Colonic mucosa (tissue), 4 donors: ENCODE measurements around the gene FAM177A1. TPM values are rescaled to one million over a fixed set of nuclear protein-coding genes. Genes with fewer than 3 reads are reported as not detected.
"Not testable (repeated sequence)": the region's sequence is repeated elsewhere in the genome, so short reads cannot be mapped to it uniquely, and the experiment has no call there.

ENCODE experiments used
- DNase-seq: peaks from one replicate; pipeline ENCODE4 v3.0.0-alpha.2; 2020
- H3K27ac ChIP-seq: fragments of 200-600 bp; one replicate; pipeline ENCODE4 v1.8.0; 2021
- H3K27me3 ChIP-seq: fragments of 200-600 bp; one replicate; pipeline ENCODE4 v1.8.0; 2021
- H3K36me3 ChIP-seq: fragments of 200-600 bp; one replicate; pipeline ENCODE4 v1.8.0; 2021
- H3K4me1 ChIP-seq: fragments of 200-600 bp; one replicate; pipeline ENCODE4 v1.8.0; 2021; ENCODE audit warnings: mild to moderate bottlenecking
- H3K4me3 ChIP-seq: fragments of 200-600 bp; one replicate; pipeline ENCODE4 v1.8.0; 2021
- H3K9ac ChIP-seq, 2 donors: one replicate each; pipeline ENCODE4 v1.7.0; 2013; ENCODE audit warnings: control low read depth in 2 of 2, low read depth in 2 of 2, low read length in 2 of 2
- H3K9me3 ChIP-seq: fragments of 200-600 bp; one replicate; pipeline ENCODE4 v1.8.0; 2021
- intact Hi-C: fragments of 100-400 bp; cut with DNase I; formaldehyde crosslinking; loops from one replicate; pipeline ENCODE4 v1.14.1; 2022
- total RNA-seq, 2 donors: library from RNA; stranded (reverse); fragmentation: NEBNext Ultra II Directional in 1 of 2; extraction: Animal tissue kit (Norgen Biotek cat#: 25700) in 1 of 2; gene quantifications; one replicate each; pipeline ENCODE4 v1.2.1, GENCODE V29; 2021
- TF ChIP-seq, protein P1 (sequence below): fragments of 200-600 bp; IDR thresholded peaks from one replicate; pipeline ENCODE4 v1.8.0; 2022; ENCODE audit warnings: antibody characterized with exemption, mild to moderate bottlenecking
- donor health status: healthy.
- donor health status: DM: no; HTN: no; CAD: no.
- donor health status: DM: no; HTN: no; CAD: no.

The FAM177A1 gene
- total RNA-seq, 2 donors from 2014 or later: 114 to 153 TPM

DNA sequence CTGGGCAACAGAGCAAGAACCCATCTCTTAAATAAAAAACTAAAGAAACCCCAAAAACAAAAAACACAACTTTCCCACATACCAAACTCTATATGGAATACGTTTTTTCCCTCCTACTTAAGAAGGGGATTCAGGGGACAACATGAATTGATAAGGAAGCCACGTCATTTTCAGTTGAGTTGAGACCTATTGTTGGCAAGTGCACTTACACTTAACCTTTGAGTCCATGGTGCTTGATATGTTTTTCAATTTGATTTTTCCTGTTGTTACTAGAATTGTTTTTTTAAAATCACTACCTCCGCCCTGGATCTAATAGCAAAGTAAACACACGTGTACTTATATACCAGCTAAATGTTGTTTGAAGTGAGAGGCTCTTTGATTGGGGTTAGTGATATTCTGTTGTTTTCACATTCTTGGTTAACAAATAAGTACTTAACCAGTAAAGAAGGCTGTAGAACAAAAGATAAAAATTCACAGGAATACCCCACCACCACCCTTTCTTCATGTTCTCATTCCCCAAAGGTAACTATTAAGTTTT, 2.0 kb downstream of the FAM177A1 start:
- Histone ChIP-seq H3K27ac (peak overlapping the region; percentile 99), H3K9me3 (no peaks in the 10 kb centered on the region), H3K4me3 (peak overlapping the region; percentile 75), H3K36me3 (no peaks in the 10 kb centered on the region), H3K9ac (peak overlapping the region in 1 of 2 donors; percentile 89), H3K27me3 (no peaks in the 10 kb centered on the region), H3K4me1 (peaks cover 18% of the 10 kb centered on the region)
- TF ChIP-seq, protein P1, sequence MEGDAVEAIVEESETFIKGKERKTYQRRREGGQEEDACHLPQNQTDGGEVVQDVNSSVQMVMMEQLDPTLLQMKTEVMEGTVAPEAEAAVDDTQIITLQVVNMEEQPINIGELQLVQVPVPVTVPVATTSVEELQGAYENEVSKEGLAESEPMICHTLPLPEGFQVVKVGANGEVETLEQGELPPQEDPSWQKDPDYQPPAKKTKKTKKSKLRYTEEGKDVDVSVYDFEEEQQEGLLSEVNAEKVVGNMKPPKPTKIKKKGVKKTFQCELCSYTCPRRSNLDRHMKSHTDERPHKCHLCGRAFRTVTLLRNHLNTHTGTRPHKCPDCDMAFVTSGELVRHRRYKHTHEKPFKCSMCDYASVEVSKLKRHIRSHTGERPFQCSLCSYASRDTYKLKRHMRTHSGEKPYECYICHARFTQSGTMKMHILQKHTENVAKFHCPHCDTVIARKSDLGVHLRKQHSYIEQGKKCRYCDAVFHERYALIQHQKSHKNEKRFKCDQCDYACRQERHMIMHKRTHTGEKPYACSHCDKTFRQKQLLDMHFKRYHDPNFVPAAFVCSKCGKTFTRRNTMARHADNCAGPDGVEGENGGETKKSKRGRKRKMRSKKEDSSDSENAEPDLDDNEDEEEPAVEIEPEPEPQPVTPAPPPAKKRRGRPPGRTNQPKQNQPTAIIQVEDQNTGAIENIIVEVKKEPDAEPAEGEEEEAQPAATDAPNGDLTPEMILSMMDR: no peak
- DNase-seq: peak; percentile 9
- intact Hi-C loops: loop anchor here (10.0 kb wide), 2 partner anchors 63 to 357 kb away; partner anchors contain the start of genes NFKBIA and SRP54

DNA sequence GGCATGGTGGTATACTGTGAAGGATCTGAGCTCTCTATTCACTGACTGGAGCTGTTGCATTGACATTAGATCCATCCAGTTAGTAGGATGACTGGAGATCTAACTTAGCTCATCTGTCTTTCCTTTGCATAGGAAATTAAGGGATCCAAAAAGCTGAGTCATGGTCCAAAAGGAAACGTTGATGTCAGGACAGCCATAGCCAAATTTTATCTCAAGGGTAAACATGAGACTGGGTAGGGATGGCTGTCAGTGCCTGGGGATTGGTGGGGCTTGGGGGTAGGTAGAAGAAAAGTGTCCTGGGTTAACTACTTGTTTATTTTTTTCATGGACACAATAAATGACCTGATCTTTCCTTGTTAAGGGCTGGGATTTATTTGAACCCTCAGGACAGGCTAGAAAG, 4.6 kb downstream of the FAM177A1 start:
- H3K4me3 ChIP-seq: no peak overlapping the region
- intact Hi-C loops: loop anchor here (5.0 kb wide), 1 partner anchor 72 kb away; the partner anchor contains the start of genes PPP2R3C and PRORP
- no peak for DNase-seq
- peak overlapping the region; percentile 78 for H3K27ac ChIP-seq
- H3K27me3 ChIP-seq: no peaks in the 10 kb centered on the region
- H3K4me1 ChIP-seq: peaks cover 15% of the 10 kb centered on the region
- H3K9ac ChIP-seq: no peak overlapping the region
- TF ChIP-seq, protein P1: no peak
- no peaks in the 10 kb centered on the region for H3K9me3 ChIP-seq
- H3K36me3 ChIP-seq: no peaks in the 10 kb centered on the region

DNA sequence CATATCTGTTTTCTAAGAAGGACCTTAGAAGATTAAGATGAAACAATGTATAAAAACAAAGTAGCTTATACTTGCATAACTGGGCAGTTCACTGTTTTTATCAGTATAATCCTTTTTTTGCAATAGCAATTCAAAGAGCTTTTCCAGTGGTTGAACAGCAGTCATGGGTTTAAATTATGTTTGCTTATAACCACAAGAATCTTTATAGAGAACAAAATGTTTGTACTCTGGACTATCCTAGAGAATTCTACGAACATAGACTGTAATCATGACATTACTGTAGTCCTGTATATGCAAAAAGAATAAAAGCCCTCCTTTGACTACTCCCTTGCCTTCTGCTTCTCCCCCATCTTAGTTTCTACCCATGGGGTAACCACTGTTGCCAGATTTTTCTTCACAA, 5.7 kb downstream of the FAM177A1 start:
- H3K9me3 ChIP-seq: no peaks in the 10 kb centered on the region
- no peaks in the 10 kb centered on the region for H3K36me3 ChIP-seq
- peaks cover 15% of the 10 kb centered on the region for H3K4me1 ChIP-seq
- no peak overlapping the region for H3K9ac ChIP-seq
- no peaks in the 10 kb centered on the region for H3K27me3 ChIP-seq
- TF ChIP-seq, protein P1: no peak
- intact Hi-C loops: loop anchor here (5.0 kb wide), 1 partner anchor 71 kb away; the partner anchor contains the start of genes PPP2R3C and PRORP
- H3K27ac ChIP-seq: peak overlapping the region; percentile 78
- H3K4me3 ChIP-seq: no peak overlapping the region
- no peak for DNase-seq

DNA sequence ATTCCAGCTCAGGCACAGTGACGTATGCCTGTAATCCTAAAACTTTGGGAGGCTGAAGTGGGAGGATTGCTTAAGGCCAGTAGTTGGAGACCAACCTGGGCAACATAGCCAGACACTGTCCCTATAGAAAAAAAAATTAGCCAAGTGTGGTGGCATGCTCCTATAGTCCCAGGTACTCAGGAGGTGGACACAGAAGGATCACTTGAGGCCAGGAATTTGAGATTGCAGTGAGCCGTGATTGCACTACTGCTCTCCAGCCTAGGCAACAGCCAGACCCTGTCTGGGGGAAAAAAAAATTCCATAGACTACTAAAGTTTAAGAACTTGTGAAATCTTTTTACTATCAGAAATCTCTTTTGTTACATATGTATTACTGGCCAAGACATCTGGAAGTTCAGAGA, 6.6 kb downstream of the FAM177A1 start:
- H3K4me3 ChIP-seq: no peak overlapping the region
- TF ChIP-seq, protein P1: no peak
- peaks cover 15% of the 10 kb centered on the region for H3K4me1 ChIP-seq
- no peak overlapping the region for H3K27ac ChIP-seq
- peak; percentile 14 for DNase-seq
- intact Hi-C loops: loop anchor here (5.0 kb wide), 1 partner anchor 70 kb away; the partner anchor contains the start of genes PPP2R3C and PRORP
- H3K27me3 ChIP-seq: no peaks in the 10 kb centered on the region
- no peaks in the 10 kb centered on the region for H3K9me3 ChIP-seq
- no peak overlapping the region for H3K9ac ChIP-seq
- H3K36me3 ChIP-seq: no peaks in the 10 kb centered on the region

DNA sequence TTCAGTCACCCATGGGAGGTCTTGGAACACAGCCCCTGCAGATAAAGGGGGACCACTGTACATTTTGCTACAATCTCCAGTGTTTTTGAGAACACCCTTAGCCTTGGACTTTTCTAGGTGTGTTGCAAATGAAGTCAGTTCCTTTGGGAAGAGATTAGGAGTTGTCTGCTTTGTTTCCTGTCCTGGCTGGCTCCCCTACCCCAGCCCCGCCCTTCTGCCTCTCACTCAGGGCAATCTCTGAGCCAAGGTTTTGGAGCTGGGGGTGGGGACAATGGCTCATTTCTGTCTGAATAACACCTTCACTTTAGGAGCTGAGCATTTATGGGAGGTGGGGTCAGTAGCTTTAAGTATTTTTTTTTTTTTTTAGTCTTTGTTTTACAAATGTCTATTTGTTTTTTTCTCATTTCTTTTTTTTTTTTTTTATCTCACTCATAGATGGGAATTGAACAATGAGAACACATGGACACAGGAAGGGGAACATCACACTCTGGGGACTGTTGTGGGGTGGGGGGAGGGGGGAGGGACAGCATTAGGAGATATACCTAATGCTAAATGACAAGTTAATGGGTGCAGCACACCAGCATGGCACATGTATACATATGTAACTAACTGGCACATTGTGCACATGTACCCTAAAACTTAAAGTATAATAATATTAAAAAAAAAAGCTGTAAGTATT, 15.2 kb downstream of the FAM177A1 start:
- H3K36me3 ChIP-seq, H3K4me3 ChIP-seq, H3K27me3 ChIP-seq, intact Hi-C loops, H3K9me3 ChIP-seq, H3K27ac ChIP-seq, H3K4me1 ChIP-seq: not testable (repeated sequence)
- peak overlapping the region in 1 of 2 donors; percentile 5 for H3K9ac ChIP-seq
- DNase-seq: peak; percentile 80

DNA sequence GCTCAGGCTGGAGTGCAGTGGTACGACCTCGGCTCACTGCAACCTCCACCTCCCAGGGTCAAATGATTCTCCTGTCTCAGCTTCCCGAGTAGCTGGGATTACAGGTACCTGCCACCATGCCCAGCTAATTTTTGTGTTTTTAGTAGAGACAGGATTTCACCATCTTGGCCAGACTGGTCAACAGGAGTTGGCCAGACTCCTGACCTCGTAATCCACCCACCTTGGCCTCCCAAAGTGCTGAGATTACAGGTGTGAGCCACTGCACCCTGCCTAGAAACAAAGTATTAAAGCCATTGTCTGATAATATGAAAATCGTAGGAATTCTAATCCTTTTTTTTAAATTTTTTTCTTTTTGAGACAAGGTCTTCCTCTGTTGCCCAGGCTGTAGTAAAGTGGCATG, 19.7 kb downstream of the FAM177A1 start:
- H3K9ac ChIP-seq, H3K36me3 ChIP-seq, H3K27me3 ChIP-seq, H3K27ac ChIP-seq, intact Hi-C loops, H3K4me1 ChIP-seq, H3K9me3 ChIP-seq, H3K4me3 ChIP-seq: not testable (repeated sequence)
- peak; percentile 4 for DNase-seq
